Hepatocyte (in vitro differentiated cells): ENCODE measurements around the gene SERGEF.

Experiments used
- CTCF ChIP-seq: fragments of 200-600 bp; sonication (generic); IDR thresholded peaks from 2 replicates; pipeline ENCODE4 v1.5.1; 2016; ENCODE audit warnings: antibody characterized with exemption, mild to moderate bottlenecking; ENCODE audit not compliant: poor library complexity
- EZH2phosphoT487 ChIP-seq: fragments of 200-600 bp; sonication (generic); IDR thresholded peaks from one replicate; pipeline ENCODE4 v1.6.1; 2018; ENCODE audit warnings: antibody characterized with exemption, mild to moderate bottlenecking, low read depth, moderate library complexity; ENCODE audit not compliant: unreplicated experiment, severe bottlenecking

DNA sequence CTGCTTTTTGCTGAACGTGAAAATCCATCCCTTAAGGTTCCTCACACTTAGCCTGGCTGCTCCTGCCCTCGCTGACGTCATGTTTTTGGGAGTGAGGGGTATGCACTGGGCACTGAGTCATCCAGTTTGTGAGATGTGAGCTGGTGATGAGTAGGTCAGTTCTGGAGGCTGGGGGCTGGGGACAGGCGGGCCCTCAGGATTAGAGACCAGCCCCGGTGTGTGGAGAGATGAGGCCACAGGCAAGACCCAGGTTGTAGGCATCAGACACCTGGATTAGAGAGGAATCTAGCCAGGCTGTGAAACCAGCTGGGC, 269.1 kb downstream of the SERGEF start:
- TF ChIP-seq CTCF (no peak), EZH2phosphoT487 (no peak)
